Frontal cortex (tissue), 4 donors: ENCODE results near the gene AEN. TPM values are rescaled to one million over a fixed set of nuclear protein-coding genes. Genes with fewer than 3 reads are reported as not detected.

Source experiments
- DNase-seq, 2 donors: peaks; one replicate each; pipeline ENCODE4 v3.0.0; 2012; ENCODE audit warnings: low spot score in 2 of 2
- FAIRE-seq: peaks from 2 replicates; lab custom pipeline; 2012; peaks lifted over from hg19 to GRCh38; lab: Jason Lieb, UNC
- total RNA-seq: library from RNA; depleted of rRNA; stranded (reverse); fragments of >200 nt; gene quantifications from one replicate; pipeline ENCODE4 v1.2.3, GENCODE V29; 2014
- donor health status: control.
- donor health status: control.
- donor health status: control.

Gene AEN
- 4.5 TPM for total RNA-seq

GRCh38 chr15:88620995-88621772, at the start of gene AEN:
Gene AEN (plus strand): TSS chr15:88621340. CDS start chr15:88626210, 4,870 bp downstream.
- FAIRE-seq (peak; percentile 66), DNase-seq (peak; percentile 97 to 98)

- no peak for FAIRE-seq
- no peak for DNase-seq
These were observed 49.3 kb upstream of the AEN start for GRCh38 chr15:88571852-88572259.

GRCh38 chr15:88574077-88574476, 47.1 kb upstream of the AEN start:
- FAIRE-seq = no peak
- no peak for DNase-seq

GRCh38 chr15:88574655-88575054, 46.5 kb upstream of the AEN start:
- no peak for DNase-seq
- no peak for FAIRE-seq

GRCh38 chr15:88579322-88579721, 41.8 kb upstream of the AEN start:
- DNase-seq (no peak), FAIRE-seq (no peak)

- no peak for FAIRE-seq
- DNase-seq = no peak
These were observed 40.6 kb upstream of the AEN start for GRCh38 chr15:88580532-88580931.

GRCh38 chr15:88586401-88587162, 34.6 kb upstream of the AEN start:
- DNase-seq (no peak), FAIRE-seq (no peak)

GRCh38 chr15:88590759-88591158, 30.4 kb upstream of the AEN start:
- DNase-seq (no peak), FAIRE-seq (no peak)

- no peak for FAIRE-seq
- DNase-seq = no peak
These were observed 29.8 kb upstream of the AEN start for GRCh38 chr15:88591384-88591783.

- FAIRE-seq = no peak
These were observed 17.3 kb upstream of the AEN start for GRCh38 chr15:88603885-88604284.

GRCh38 chr15:88604381-88605188, 16.6 kb upstream of the AEN start:
- FAIRE-seq (no peak), DNase-seq (peak in 1 of 2 donors; percentile 57)

More at GRCh38 chr15:88603885-88604284, 17.3 kb upstream of the AEN start:
- DNase-seq = no peak

GRCh38 chr15:88605189-88606069, 15.7 kb upstream of the AEN start:
- no peak for FAIRE-seq
- DNase-seq = peak in 1 of 2 donors; percentile 42

- FAIRE-seq (no peak), DNase-seq (no peak)
These were observed 14.9 kb upstream of the AEN start for GRCh38 chr15:88606070-88606794.

- FAIRE-seq = no peak
- no peak for DNase-seq
These were observed 13.2 kb upstream of the AEN start for GRCh38 chr15:88607951-88608350.

- DNase-seq = no peak
- no peak for FAIRE-seq
These were observed 12.4 kb upstream of the AEN start for GRCh38 chr15:88608607-88609181.

GRCh38 chr15:88609344-88610090, 11.6 kb upstream of the AEN start:
- no peak for DNase-seq
- no peak for FAIRE-seq

- FAIRE-seq = no peak
- DNase-seq = no peak
These were observed 10.4 kb upstream of the AEN start for GRCh38 chr15:88610701-88611231.
